Neural cell (in vitro differentiated cells): ENCODE results near the gene GJA3. TPM values are rescaled to one million over a fixed set of nuclear protein-coding genes. Genes with fewer than 3 reads are reported as not detected.

Experiments
- H2AFZ ChIP-seq: fragments of 200-600, 300-800 bp; sonication (generic), shearing (Covaris generic); 2 replicates; pipeline ENCODE4 v1.6.0; 2014; ENCODE audit warnings: low read depth, mild to moderate bottlenecking, antibody characterized with exemption, low read length, moderate library complexity
- H3F3A ChIP-seq: fragments of 200-600 bp; shearing (Covaris generic); 2 replicates; pipeline ENCODE4 v1.6.1; 2016; ENCODE audit warnings: mild to moderate bottlenecking, moderate library complexity, mixed read lengths, antibody characterized with exemption, low read length; ENCODE audit not compliant: insufficient read depth, poor library complexity, severe bottlenecking
- H3K27ac ChIP-seq: fragments of 200-600, 300-800 bp; sonication (generic), shearing (Covaris generic); 2 replicates; pipeline ENCODE4 v1.5.1; 2014; ENCODE audit warnings: mild to moderate bottlenecking, low read length, moderate library complexity
- H3K27me3 ChIP-seq: fragments of 300-800, 200-600 bp; sonication (generic), shearing (Covaris generic); 2 replicates; pipeline ENCODE4 v1.6.0; 2014; ENCODE audit warnings: mild to moderate bottlenecking, low read depth, low read length, moderate library complexity; ENCODE audit not compliant: insufficient read depth
- H3K36me3 ChIP-seq: fragments of 300-800, 200-600 bp; sonication (generic), shearing (Covaris generic); 2 replicates; pipeline ENCODE4 v1.5.1; 2014; ENCODE audit warnings: mild to moderate bottlenecking, antibody characterized with exemption, low read length, moderate library complexity; ENCODE audit not compliant: insufficient read depth
- H3K4me2 ChIP-seq: fragments of 300-800, 200-600 bp; sonication (generic), shearing (Covaris generic); 2 replicates; pipeline ENCODE4 v1.6.0; 2014; ENCODE audit warnings: mild to moderate bottlenecking, low read length
- H3K4me3 ChIP-seq: fragments of 300-800, 200-600 bp; sonication (generic), shearing (Covaris generic); 2 replicates; pipeline ENCODE4 v1.5.1; 2014; ENCODE audit warnings: mild to moderate bottlenecking, low read length, moderate library complexity
- H3K79me2 ChIP-seq: fragments of 200-600 bp; shearing (Covaris generic); replicated peaks from 2 replicates; pipeline ENCODE4 v1.6.0; 2014; ENCODE audit warnings: mild to moderate bottlenecking, low read length, moderate library complexity; ENCODE audit not compliant: insufficient read depth
- H3K9ac ChIP-seq: fragments of 300-800, 200-600 bp; sonication (generic), shearing (Covaris generic); 2 replicates; pipeline ENCODE4 v1.6.1; 2016; ENCODE audit warnings: mild to moderate bottlenecking, low read length, mixed read lengths
- H3K9me2 ChIP-seq: fragments of 200-600 bp; shearing (Covaris generic); 2 replicates; pipeline ENCODE4 v1.6.1; 2016; ENCODE audit warnings: mild to moderate bottlenecking, low read length, mixed read lengths; ENCODE audit not compliant: insufficient read depth
- H3K9me3 ChIP-seq: fragments of 200-600, 300-800 bp; sonication (generic), shearing (Covaris generic); 2 replicates; pipeline ENCODE4 v1.6.1; 2016; ENCODE audit warnings: mild to moderate bottlenecking, mixed run types, low read length, moderate library complexity, mixed read lengths
- H4K20me1 ChIP-seq: fragments of 200-600 bp; shearing (Covaris generic); 2 replicates; pipeline ENCODE4 v1.6.1; 2016; ENCODE audit warnings: mild to moderate bottlenecking, mixed run types; ENCODE audit not compliant: insufficient read depth
- CTCF ChIP-seq: fragments of 450-650 bp; IDR thresholded peaks from 2 replicates; pipeline ENCODE4 v1.5.1; 2014; ENCODE audit warnings: antibody characterized with exemption, mild to moderate bottlenecking, moderate library complexity; ENCODE audit not compliant: poor library complexity, severe bottlenecking
- EP300 ChIP-seq: fragments of 450-650 bp; conservative IDR thresholded peaks from 2 replicates; pipeline ENCODE4 v1.6.1; 2014; ENCODE audit warnings: antibody characterized with exemption, mild to moderate bottlenecking, moderate library complexity; ENCODE audit not compliant: poor library complexity, severe bottlenecking
- EZH2 ChIP-seq: fragments of 200-600, 300-800 bp; shearing (Covaris generic), sonication (generic); IDR thresholded peaks from 2 replicates; pipeline ENCODE4 v1.6.1; 2014; ENCODE audit warnings: antibody characterized with exemption, low read length, borderline replicate concordance, mild to moderate bottlenecking; ENCODE audit not compliant: insufficient read depth, poor library complexity, severe bottlenecking
- MXI1 ChIP-seq: fragments of 450-650 bp; conservative IDR thresholded peaks from 2 replicates; pipeline ENCODE4 v1.6.1; 2014; ENCODE audit warnings: antibody characterized with exemption, mild to moderate bottlenecking; ENCODE audit not compliant: poor library complexity, severe bottlenecking
- POLR2AphosphoS5 ChIP-seq: IDR thresholded peaks from 2 replicates; pipeline ENCODE4 v1.6.1; 2012
- RAD21 ChIP-seq: fragments of 450-650 bp; conservative IDR thresholded peaks from 2 replicates; pipeline ENCODE4 v1.6.1; 2014; ENCODE audit warnings: antibody characterized with exemption, mild to moderate bottlenecking, moderate library complexity
- REST ChIP-seq: IDR thresholded peaks from 2 replicates; pipeline ENCODE4 v1.6.1; 2012; ENCODE audit warnings: borderline replicate concordance
- SMC3 ChIP-seq: fragments of 450-650 bp; conservative IDR thresholded peaks from 2 replicates; pipeline ENCODE4 v1.6.1; 2014; ENCODE audit warnings: antibody characterized with exemption, mild to moderate bottlenecking, moderate library complexity; ENCODE audit not compliant: poor library complexity
- TAF1 ChIP-seq: IDR thresholded peaks from 2 replicates; pipeline ENCODE4 v1.6.1; 2012; ENCODE audit warnings: low read depth
- polyA plus RNA-seq: library from polyadenylated mRNA; depleted of rRNA; stranded (reverse); fragments of >200 nt; gene quantifications from 2 replicates; pipeline ENCODE4 v1.2.3, GENCODE V29; 2014

GJA3 gene
- polyA plus RNA-seq, 1 donor from 2014 or later, result not detected

- no peaks in the 10 kb centered on the region for H3K9me2 ChIP-seq
- H3K4me2 ChIP-seq, result no peak overlapping the region
- H3K9ac ChIP-seq, result no peak overlapping the region
- H3K79me2 ChIP-seq, result no peaks in the 10 kb centered on the region
- no peaks in the 10 kb centered on the region for H3F3A ChIP-seq
- H3K4me3 ChIP-seq, result no peak overlapping the region
- H2AFZ ChIP-seq, result no peak overlapping the region
- H3K36me3 ChIP-seq, result no peaks in the 10 kb centered on the region
- TF ChIP-seq POLR2AphosphoS5 (no peak), REST (no peak), EZH2 (no peak), TAF1 (no peak), CTCF (no peak), RAD21 (no peak), EP300 (no peak), MXI1 (no peak), SMC3 (no peak)
- peaks cover 63% of the 10 kb centered on the region for H3K27me3 ChIP-seq
- no peaks in the 10 kb centered on the region for H4K20me1 ChIP-seq
- no peak overlapping the region for H3K27ac ChIP-seq
- H3K9me3 ChIP-seq, result no peaks in the 10 kb centered on the region
Measured at GRCh38 chr13:20195801-20196200, 34.9 kb upstream of the GJA3 start.

- Histone ChIP-seq H4K20me1 (no peaks in the 10 kb centered on the region), H3K36me3 (no peaks in the 10 kb centered on the region), H3K27me3 (peaks cover 75% of the 10 kb centered on the region), H3K9me2 (no peaks in the 10 kb centered on the region), H3F3A (no peaks in the 10 kb centered on the region), H3K9me3 (no peaks in the 10 kb centered on the region), H3K4me2 (no peak overlapping the region), H2AFZ (no peak overlapping the region), H3K9ac (no peak overlapping the region), H3K79me2 (no peaks in the 10 kb centered on the region), H3K4me3 (peak overlapping the region; percentile 69), H3K27ac (no peak overlapping the region)
- TF ChIP-seq SMC3, result no peak
- no peak for TF ChIP-seq TAF1
- no peak for TF ChIP-seq EZH2
- no peak for TF ChIP-seq CTCF
- TF ChIP-seq POLR2AphosphoS5, result no peak
Measured at GRCh38 chr13:20193907-20194631, 33.2 kb upstream of the GJA3 start.
